HFFc6 (cell line): ENCODE data around the gene EEF1E1. TPM values are rescaled to one million over a fixed set of nuclear protein-coding genes. Genes with fewer than 3 reads are reported as not detected.

Source experiments
- DNase-seq: peaks from one replicate; pipeline ENCODE4 v3.0.0-alpha.2; 2018
- H3K27ac Mint-ChIP-seq: 2 replicates; pipeline ENCODE4 v1.8.0; 2020; ENCODE audit warnings: mild to moderate bottlenecking, mixed read lengths
- H3K27me3 Mint-ChIP-seq: 2 replicates; pipeline ENCODE4 v1.8.0; 2021; ENCODE audit warnings: mild to moderate bottlenecking, moderate library complexity, mixed read lengths; ENCODE audit not compliant: insufficient read depth
- H3K36me3 Mint-ChIP-seq: 2 replicates; pipeline ENCODE4 v1.8.0; 2021; ENCODE audit warnings: low read depth, mixed read lengths
- H3K4me1 Mint-ChIP-seq: 2 replicates; pipeline ENCODE4 v1.8.0; 2020; ENCODE audit warnings: low read depth, mixed read lengths
- H3K4me3 Mint-ChIP-seq: 2 replicates; pipeline ENCODE4 v1.8.0; 2020; ENCODE audit warnings: mild to moderate bottlenecking, moderate library complexity, mixed read lengths
- H3K9me3 Mint-ChIP-seq: 2 replicates; pipeline ENCODE4 v1.8.0; 2020; ENCODE audit warnings: mild to moderate bottlenecking, mixed read lengths
- total RNA-seq, 6 experiments: library from RNA; stranded (reverse); fragmentation: NEBNext Ultra II Directional; extraction: Animal tissue kit (Norgen Biotek cat#: 25700); gene quantifications; 2 replicates in 1 of 6; 3 replicates in 5 of 6; pipeline ENCODE4 v1.2.3, GENCODE V29; 2021
- TF ChIP-seq, protein P1 (sequence below): fragments of 200-600 bp; sonication (generic); IDR thresholded peaks from 2 replicates; pipeline ENCODE4 v1.5.0; 2021; ENCODE audit warnings: antibody characterized with exemption, mild to moderate bottlenecking

The EEF1E1 gene
- total RNA-seq, 6 experiments from 2014 or later = 36.7 to 43.0 (median 41.8) TPM

GRCh38 chr6:8069631-8070284, 32.6 kb downstream of the EEF1E1 start:
- H3K27ac Mint-ChIP-seq = no peak overlapping the region
- no peaks in the 10 kb centered on the region for H3K27me3 Mint-ChIP-seq
- TF ChIP-seq, protein P1, sequence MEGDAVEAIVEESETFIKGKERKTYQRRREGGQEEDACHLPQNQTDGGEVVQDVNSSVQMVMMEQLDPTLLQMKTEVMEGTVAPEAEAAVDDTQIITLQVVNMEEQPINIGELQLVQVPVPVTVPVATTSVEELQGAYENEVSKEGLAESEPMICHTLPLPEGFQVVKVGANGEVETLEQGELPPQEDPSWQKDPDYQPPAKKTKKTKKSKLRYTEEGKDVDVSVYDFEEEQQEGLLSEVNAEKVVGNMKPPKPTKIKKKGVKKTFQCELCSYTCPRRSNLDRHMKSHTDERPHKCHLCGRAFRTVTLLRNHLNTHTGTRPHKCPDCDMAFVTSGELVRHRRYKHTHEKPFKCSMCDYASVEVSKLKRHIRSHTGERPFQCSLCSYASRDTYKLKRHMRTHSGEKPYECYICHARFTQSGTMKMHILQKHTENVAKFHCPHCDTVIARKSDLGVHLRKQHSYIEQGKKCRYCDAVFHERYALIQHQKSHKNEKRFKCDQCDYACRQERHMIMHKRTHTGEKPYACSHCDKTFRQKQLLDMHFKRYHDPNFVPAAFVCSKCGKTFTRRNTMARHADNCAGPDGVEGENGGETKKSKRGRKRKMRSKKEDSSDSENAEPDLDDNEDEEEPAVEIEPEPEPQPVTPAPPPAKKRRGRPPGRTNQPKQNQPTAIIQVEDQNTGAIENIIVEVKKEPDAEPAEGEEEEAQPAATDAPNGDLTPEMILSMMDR = no peak
- no peak overlapping the region for H3K4me3 Mint-ChIP-seq
- no peaks in the 10 kb centered on the region for H3K36me3 Mint-ChIP-seq
- peaks cover 16% of the 10 kb centered on the region for H3K4me1 Mint-ChIP-seq
- DNase-seq = no peak
- no peaks in the 10 kb centered on the region for H3K9me3 Mint-ChIP-seq

DNA sequence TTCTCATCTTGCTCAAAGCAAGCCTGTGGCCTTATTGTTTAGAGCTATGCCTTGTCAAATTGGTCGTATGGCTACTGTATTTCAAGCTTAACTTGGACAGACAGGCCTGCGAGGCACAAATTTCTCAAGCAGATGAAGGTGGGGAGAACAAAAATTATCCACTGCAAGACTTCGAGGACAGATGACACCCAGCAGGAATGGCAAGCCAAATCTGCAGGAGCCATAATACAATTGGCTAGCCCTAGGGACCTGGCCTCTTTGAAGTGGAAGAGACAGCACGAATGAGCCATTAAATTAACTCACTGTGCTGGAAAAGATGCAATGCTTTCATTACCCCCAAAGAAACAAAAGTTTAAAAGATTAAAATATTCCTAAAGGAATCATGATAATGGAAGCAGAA, 33.2 kb downstream of the EEF1E1 start:
- no peak overlapping the region for H3K4me3 Mint-ChIP-seq
- H3K4me1 Mint-ChIP-seq = peaks cover 15% of the 10 kb centered on the region

GRCh38 chr6:8066108-8066507, 36.2 kb downstream of the EEF1E1 start:
- Mint-ChIP-seq H3K9me3 (no peaks in the 10 kb centered on the region), H3K27me3 (no peaks in the 10 kb centered on the region), H3K4me1 (peaks cover 25% of the 10 kb centered on the region), H3K4me3 (no peak overlapping the region), H3K36me3 (no peaks in the 10 kb centered on the region), H3K27ac (no peak overlapping the region)
- TF ChIP-seq, protein P1 = no peak
- no peak for DNase-seq

More for the DNA sequence above, 33.2 kb downstream of the EEF1E1 start:
- H3K27ac Mint-ChIP-seq = no peak overlapping the region
- TF ChIP-seq, protein P1 = no peak
- H3K9me3 Mint-ChIP-seq = no peaks in the 10 kb centered on the region
- DNase-seq = no peak
- H3K36me3 Mint-ChIP-seq = no peaks in the 10 kb centered on the region
- H3K27me3 Mint-ChIP-seq = no peaks in the 10 kb centered on the region

DNA sequence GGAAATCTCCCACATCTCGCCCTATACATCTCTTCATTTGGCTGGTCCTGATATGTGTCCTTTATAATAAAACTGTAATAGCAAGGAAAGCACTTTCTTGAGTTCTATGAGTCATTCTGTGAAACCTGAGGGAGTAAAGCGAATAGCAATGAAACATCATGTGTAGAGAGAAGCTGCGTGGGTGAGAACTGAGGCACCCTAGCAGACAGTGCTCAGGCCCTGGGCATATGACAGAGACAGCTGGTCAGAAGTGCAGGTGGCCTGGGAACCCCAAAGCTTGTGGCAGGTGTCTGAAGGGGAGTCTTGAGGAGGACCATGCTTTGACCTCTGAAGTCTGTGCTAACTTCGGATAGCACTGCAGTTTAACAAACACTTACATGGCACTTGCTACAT, 36.8 kb downstream of the EEF1E1 start:
- H3K27ac Mint-ChIP-seq = peak overlapping the region; percentile 92
- H3K4me1 Mint-ChIP-seq = peaks cover 25% of the 10 kb centered on the region
- H3K4me3 Mint-ChIP-seq = no peak overlapping the region
- H3K27me3 Mint-ChIP-seq = no peaks in the 10 kb centered on the region
- no peaks in the 10 kb centered on the region for H3K36me3 Mint-ChIP-seq
- TF ChIP-seq, protein P1 = no peak
- no peak for DNase-seq
- H3K9me3 Mint-ChIP-seq = no peaks in the 10 kb centered on the region

- H3K4me1 Mint-ChIP-seq = peaks cover 25% of the 10 kb centered on the region
These were observed 37.5 kb downstream of the EEF1E1 start for GRCh38 chr6:8064638-8065518.

More at GRCh38 chr6:8064638-8065518, 37.5 kb downstream of the EEF1E1 start:
- H3K27ac Mint-ChIP-seq = peak overlapping the region; percentile 92
- no peak for DNase-seq
- H3K9me3 Mint-ChIP-seq = no peaks in the 10 kb centered on the region
- peak overlapping the region; percentile 93 for H3K4me3 Mint-ChIP-seq
- no peaks in the 10 kb centered on the region for H3K36me3 Mint-ChIP-seq
- TF ChIP-seq, protein P1 = no peak
- no peaks in the 10 kb centered on the region for H3K27me3 Mint-ChIP-seq
